ENCODE data around the gene SYNE4.

The SYNE4 gene

GRCh38 chr19:36008336-36008978, at the start of gene SYNE4:
TSS of gene SYNE4 (minus strand) at chr19:36008813. CDS start at chr19:36008681, 132 bp downstream.
- no peak for TF ChIP-seq CTCF (IDR thresholded peaks at IDR 0.05)

- no peak; the same call in 1 of the 2 replicates for TF ChIP-seq CTCF (IDR thresholded peaks at IDR 0.05)
Observed at GRCh38 chr19:36054733-36055686, 46.4 kb upstream of the SYNE4 start, which contains the start of gene WDR62. TSS of gene WDR62 (plus strand) at chr19:36054897. CDS start at chr19:36054972, 75 bp downstream.

- peak; percentile 41; the same call in 1 of the 2 replicates for TF ChIP-seq CTCF (IDR thresholded peaks at IDR 0.05)
Observed at GRCh38 chr19:36054119-36054732, 45.6 kb upstream of the SYNE4 start, which contains the start of gene THAP8. TSS of gene THAP8 (minus strand) at chr19:36054285. CDS start at chr19:36054217, 68 bp downstream.

GRCh38 chr19:36051637-36052036, 43.0 kb upstream of the SYNE4 start:
- TF ChIP-seq CTCF (IDR thresholded peaks at IDR 0.05): no peak

- no peak for TF ChIP-seq CTCF (IDR thresholded peaks at IDR 0.05)
Observed at GRCh38 chr19:36051236-36051635, 42.6 kb upstream of the SYNE4 start.

- TF ChIP-seq CTCF (IDR thresholded peaks at IDR 0.05): no peak
Observed at GRCh38 chr19:36049080-36049698, 40.6 kb upstream of the SYNE4 start.

GRCh38 chr19:36047835-36048234, 39.2 kb upstream of the SYNE4 start:
- no peak for TF ChIP-seq CTCF (IDR thresholded peaks at IDR 0.05)

All from LNCAP (cell line).